IPS-18a (cell line): ENCODE data around the gene GPR151.
"Not testable (repeated sequence)": the region's sequence is repeated elsewhere in the genome, so short reads cannot be mapped to it uniquely, and the experiment has no call there.

ENCODE experiments used
- H3K27ac ChIP-seq: one replicate; pipeline ENCODE4 v1.5.1; 2013; ENCODE audit warnings: low read length
- H3K27me3 ChIP-seq: one replicate; pipeline ENCODE4 v1.6.1; 2013; ENCODE audit warnings: mild to moderate bottlenecking, low read length; ENCODE audit not compliant: control insufficient read depth, insufficient read depth
- H3K36me3 ChIP-seq: one replicate; pipeline ENCODE4 v1.6.1; 2013; ENCODE audit warnings: low read depth, low read length; ENCODE audit not compliant: control insufficient read depth
- H3K4me1 ChIP-seq: one replicate; pipeline ENCODE4 v1.6.1; 2013; ENCODE audit warnings: low read depth, low read length; ENCODE audit not compliant: control insufficient read depth
- H3K4me3 ChIP-seq: one replicate; pipeline ENCODE4 v1.5.1; 2013; ENCODE audit warnings: low read length
- H3K9ac ChIP-seq: one replicate; pipeline ENCODE4 v1.6.1; 2013; ENCODE audit warnings: mild to moderate bottlenecking, low read length, moderate library complexity
- H3K9me3 ChIP-seq: one replicate; pipeline ENCODE4 v1.6.1; 2013; ENCODE audit warnings: low read depth, low read length; ENCODE audit not compliant: control insufficient read depth

GPR151 gene

GRCh38 chr5:146516151-146516475 lies at the start of gene GPR151:
GPR151 (minus strand) TSS chr5:146516190; CDS start chr5:146516113, 77 bp downstream.
- Histone ChIP-seq H3K9ac (no peak within 1 kb of the TSS), H3K36me3 (peaks cover 9% of the 10 kb centered on the region), H3K4me3 (no peak within 1 kb of the TSS), H3K27ac (no peak within 1 kb of the TSS), H3K27me3 (no peaks in the 10 kb centered on the region), H3K9me3 (no peaks in the 10 kb centered on the region), H3K4me1 (peaks cover 6% of the 10 kb centered on the region)

DNA sequence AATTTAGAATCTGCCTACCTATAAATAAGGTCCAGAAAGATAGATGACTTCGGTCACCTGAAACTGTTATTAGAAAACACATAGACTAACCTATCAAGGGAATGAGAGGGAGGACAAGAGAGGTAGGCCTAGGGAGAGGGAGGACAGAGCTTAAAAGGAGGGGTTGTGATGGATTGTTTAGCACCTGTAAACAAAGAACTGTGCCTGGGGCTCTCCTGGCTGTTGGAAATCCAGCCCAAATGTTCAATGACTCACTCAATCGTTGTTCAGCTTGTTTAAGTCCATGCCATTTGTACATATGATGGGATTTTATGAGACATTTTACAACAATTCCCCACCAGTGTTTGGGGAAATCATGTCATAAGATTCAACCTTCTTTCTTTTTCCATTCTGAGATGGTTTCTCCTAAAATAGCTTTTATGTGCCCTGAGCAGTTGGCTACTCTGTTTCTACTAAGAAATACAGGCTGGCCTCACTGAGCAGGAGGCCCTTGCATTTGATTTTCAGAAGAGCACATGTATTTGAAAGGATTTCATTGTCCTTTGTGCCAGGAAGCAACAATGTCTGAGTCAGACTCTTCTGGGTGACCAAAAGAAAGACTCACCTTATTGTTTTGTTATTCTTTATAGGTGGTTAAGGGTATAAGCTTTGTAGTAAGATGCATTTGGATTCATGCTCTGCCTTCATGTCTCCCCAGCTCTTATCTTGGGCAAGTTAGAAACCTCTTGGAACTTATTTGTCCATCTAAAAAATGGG lies 48.2 kb upstream of the GPR151 start:
- Histone ChIP-seq H3K36me3 (no peaks in the 10 kb centered on the region), H3K27ac (no peak overlapping the region), H3K9ac (no peak overlapping the region), H3K4me3 (no peak overlapping the region), H3K9me3 (no peaks in the 10 kb centered on the region), H3K4me1 (peaks cover 21% of the 10 kb centered on the region), H3K27me3 (no peaks in the 10 kb centered on the region)

DNA sequence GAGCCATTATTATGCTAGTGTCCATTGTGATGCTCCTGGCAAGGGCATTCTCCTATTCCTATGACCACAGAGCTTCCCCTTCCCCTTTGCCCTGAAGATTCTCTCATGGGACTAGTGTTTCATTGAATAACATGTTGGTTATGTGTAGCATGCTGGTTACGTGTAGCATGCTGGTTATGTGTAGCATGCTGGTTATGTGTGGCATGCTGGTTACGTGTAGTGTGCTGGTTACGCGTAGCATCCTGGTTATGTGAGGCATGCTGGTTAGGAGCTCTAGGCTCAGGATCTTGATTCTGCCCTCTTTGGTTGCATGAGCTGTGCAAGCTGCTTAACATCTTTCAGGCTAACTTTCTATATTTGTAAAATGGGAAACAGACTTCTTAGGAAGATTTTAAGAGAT lies 46.5 kb upstream of the GPR151 start:
- Histone ChIP-seq H3K36me3 (no peaks in the 10 kb centered on the region), H3K4me1 (peaks cover 21% of the 10 kb centered on the region), H3K27me3 (no peaks in the 10 kb centered on the region), H3K9ac (no peak overlapping the region), H3K4me3 (no peak overlapping the region), H3K9me3 (no peaks in the 10 kb centered on the region), H3K27ac (no peak overlapping the region)

DNA sequence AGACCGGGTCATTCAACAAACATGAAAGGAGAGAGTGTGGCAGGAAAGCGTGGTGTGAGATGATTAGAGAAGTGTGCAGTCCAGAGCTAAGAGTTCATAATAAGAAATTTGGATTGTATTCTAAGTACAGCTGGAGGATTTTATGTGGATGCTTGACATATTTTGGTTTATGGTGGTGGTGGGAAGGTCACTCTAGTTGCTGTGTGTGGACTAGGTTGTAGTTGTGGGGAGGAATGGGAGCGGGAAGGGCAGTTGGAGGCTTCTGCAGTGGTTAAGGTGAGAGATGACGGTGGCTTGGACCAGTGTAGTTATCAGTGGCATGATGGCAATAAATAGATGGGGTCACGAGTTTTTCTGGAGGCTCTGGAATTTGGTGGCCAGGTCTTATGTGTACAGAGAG lies 45.7 kb upstream of the GPR151 start:
- H3K4me1 ChIP-seq, result peaks cover 21% of the 10 kb centered on the region
- H3K9me3 ChIP-seq, result no peaks in the 10 kb centered on the region

DNA sequence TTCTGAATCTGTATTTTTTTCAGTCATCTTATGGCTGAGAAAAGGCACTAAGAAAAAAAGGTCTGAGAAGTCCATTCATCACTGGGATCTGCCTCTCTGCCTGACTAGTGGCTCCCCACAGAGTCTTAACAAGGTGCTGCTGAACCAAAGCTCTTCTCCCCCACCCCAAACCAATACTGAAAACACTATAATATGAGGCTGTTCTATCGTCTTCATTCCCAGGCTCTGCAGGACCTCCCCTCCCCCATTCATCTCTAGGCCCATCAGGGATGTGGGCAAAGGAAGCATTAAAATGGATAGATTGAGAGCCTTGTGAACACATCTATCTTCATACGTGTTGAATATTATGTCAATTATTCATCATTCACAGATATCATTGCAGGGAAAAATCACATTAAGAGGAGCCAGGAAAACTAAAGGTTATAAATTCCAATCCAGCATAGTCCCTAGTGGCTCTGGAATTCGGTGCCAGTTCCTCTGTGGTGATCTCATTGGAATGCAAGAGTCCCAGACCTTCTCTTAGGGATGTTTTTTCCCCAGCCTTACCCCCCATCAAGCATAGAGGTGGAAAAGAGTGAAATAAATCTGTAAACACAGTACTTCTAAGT lies 44.3 kb upstream of the GPR151 start:
- Histone ChIP-seq H3K27me3 (no peaks in the 10 kb centered on the region), H3K4me3 (peak overlapping the region; percentile 26), H3K36me3 (no peaks in the 10 kb centered on the region), H3K27ac (peak overlapping the region; percentile 36), H3K4me1 (peaks cover 21% of the 10 kb centered on the region), H3K9ac (no peak overlapping the region), H3K9me3 (no peaks in the 10 kb centered on the region)

More for the DNA sequence above, 45.7 kb upstream of the GPR151 start:
- H3K9ac ChIP-seq, result no peak overlapping the region
- H3K4me3 ChIP-seq, result no peak overlapping the region
- H3K27ac ChIP-seq, result no peak overlapping the region
- no peaks in the 10 kb centered on the region for H3K27me3 ChIP-seq
- no peaks in the 10 kb centered on the region for H3K36me3 ChIP-seq

DNA sequence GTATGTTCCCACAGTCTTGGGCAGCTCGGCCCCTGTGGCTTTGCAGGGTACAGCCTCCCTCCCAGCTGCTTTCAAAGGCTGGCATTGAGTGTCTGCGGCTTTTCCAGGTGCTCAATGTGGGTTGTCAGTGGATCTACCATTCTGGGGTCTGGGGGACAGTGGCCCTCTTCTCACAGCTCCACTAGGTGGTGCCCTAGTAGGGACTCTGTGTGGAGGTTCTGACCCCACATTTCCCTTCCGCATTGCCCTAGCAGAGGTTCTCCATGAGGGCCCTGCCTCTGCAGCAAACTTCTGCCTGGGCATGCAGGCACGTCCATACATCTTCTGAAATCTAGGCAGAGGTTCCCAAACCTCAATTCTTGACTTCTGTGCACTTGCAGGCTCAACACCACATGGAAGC lies 40.9 kb upstream of the GPR151 start:
- not testable (repeated sequence) for H3K9me3 ChIP-seq, H3K4me3 ChIP-seq, H3K27ac ChIP-seq, H3K36me3 ChIP-seq, H3K27me3 ChIP-seq, H3K9ac ChIP-seq
- H3K4me1 ChIP-seq, result peaks cover 11% of the 10 kb centered on the region

- Histone ChIP-seq H3K9me3 (no peaks in the 10 kb centered on the region), H3K36me3 (no peaks in the 10 kb centered on the region), H3K27me3 (no peaks in the 10 kb centered on the region), H3K9ac (no peak overlapping the region), H3K4me3 (no peak overlapping the region), H3K27ac (no peak overlapping the region), H3K4me1 (no peaks in the 10 kb centered on the region)
These were observed 37.5 kb upstream of the GPR151 start for GRCh38 chr5:146553446-146553845.

- no peak overlapping the region for H3K9ac ChIP-seq
- no peak overlapping the region for H3K27ac ChIP-seq
- no peak overlapping the region for H3K4me3 ChIP-seq
These were observed 33.6 kb upstream of the GPR151 start for GRCh38 chr5:146549615-146550014.

GRCh38 chr5:146548781-146549449 lies 32.9 kb upstream of the GPR151 start:
- Histone ChIP-seq H3K9ac (no peak overlapping the region), H3K4me1 (no peaks in the 10 kb centered on the region), H3K36me3 (no peaks in the 10 kb centered on the region), H3K27ac (no peak overlapping the region), H3K9me3 (no peaks in the 10 kb centered on the region), H3K27me3 (no peaks in the 10 kb centered on the region), H3K4me3 (no peak overlapping the region)

More at GRCh38 chr5:146549615-146550014, 33.6 kb upstream of the GPR151 start:
- Histone ChIP-seq H3K36me3 (no peaks in the 10 kb centered on the region), H3K4me1 (no peaks in the 10 kb centered on the region), H3K9me3 (no peaks in the 10 kb centered on the region), H3K27me3 (no peaks in the 10 kb centered on the region)

DNA sequence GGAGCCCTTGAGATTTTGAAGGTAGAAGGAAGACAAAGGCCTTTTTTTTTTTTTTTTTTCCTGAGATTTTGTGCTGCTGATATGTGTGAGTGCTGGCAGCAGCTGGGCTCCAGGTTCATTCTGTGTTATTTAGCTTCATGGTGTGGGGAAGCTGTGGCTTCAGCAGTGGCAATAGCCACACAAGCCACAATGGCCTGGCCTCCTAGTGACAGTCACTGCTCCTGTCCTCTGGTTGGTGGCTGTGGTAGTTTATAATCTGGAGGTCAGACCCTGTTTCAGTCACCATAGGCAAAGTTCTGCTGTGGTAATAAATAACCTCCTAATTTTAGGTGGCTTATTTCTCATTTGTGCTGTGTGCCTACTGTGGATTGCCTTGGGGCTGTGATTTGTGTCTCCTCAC lies 28.2 kb upstream of the GPR151 start:
- no peaks in the 10 kb centered on the region for H3K4me1 ChIP-seq
- no peaks in the 10 kb centered on the region for H3K9me3 ChIP-seq
- no peak overlapping the region for H3K27ac ChIP-seq
- no peak overlapping the region for H3K9ac ChIP-seq
- H3K27me3 ChIP-seq, result no peaks in the 10 kb centered on the region
- H3K36me3 ChIP-seq, result no peaks in the 10 kb centered on the region
- H3K4me3 ChIP-seq, result no peak overlapping the region

GRCh38 chr5:146541958-146542849 lies 26.2 kb upstream of the GPR151 start:
- Histone ChIP-seq H3K9me3 (no peaks in the 10 kb centered on the region), H3K4me1 (no peaks in the 10 kb centered on the region), H3K4me3 (no peak overlapping the region), H3K36me3 (no peaks in the 10 kb centered on the region), H3K27me3 (no peaks in the 10 kb centered on the region), H3K9ac (no peak overlapping the region), H3K27ac (no peak overlapping the region)
